Activated CD4-positive, alpha-beta T cell treated with anti-CD3 and anti-CD28 coated beads, Interleukin-2, amount 50 U/mL, for 48 hours (primary cell): ENCODE data around the gene KLHDC1.
"Not testable (repeated sequence)": the region's sequence is repeated elsewhere in the genome, so short reads cannot be mapped to it uniquely, and the experiment has no call there.

ENCODE experiments used
- DNase-seq, 2 experiments: peaks; one replicate each; pipeline ENCODE4 v3.0.0-alpha.2; 2020

The KLHDC1 gene, protein sequence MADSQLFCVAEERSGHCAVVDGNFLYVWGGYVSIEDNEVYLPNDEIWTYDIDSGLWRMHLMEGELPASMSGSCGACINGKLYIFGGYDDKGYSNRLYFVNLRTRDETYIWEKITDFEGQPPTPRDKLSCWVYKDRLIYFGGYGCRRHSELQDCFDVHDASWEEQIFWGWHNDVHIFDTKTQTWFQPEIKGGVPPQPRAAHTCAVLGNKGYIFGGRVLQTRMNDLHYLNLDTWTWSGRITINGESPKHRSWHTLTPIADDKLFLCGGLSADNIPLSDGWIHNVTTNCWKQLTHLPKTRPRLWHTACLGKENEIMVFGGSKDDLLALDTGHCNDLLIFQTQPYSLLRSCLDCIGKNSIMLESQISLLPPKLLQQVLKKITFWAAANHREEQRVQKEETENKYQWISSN

DNA sequence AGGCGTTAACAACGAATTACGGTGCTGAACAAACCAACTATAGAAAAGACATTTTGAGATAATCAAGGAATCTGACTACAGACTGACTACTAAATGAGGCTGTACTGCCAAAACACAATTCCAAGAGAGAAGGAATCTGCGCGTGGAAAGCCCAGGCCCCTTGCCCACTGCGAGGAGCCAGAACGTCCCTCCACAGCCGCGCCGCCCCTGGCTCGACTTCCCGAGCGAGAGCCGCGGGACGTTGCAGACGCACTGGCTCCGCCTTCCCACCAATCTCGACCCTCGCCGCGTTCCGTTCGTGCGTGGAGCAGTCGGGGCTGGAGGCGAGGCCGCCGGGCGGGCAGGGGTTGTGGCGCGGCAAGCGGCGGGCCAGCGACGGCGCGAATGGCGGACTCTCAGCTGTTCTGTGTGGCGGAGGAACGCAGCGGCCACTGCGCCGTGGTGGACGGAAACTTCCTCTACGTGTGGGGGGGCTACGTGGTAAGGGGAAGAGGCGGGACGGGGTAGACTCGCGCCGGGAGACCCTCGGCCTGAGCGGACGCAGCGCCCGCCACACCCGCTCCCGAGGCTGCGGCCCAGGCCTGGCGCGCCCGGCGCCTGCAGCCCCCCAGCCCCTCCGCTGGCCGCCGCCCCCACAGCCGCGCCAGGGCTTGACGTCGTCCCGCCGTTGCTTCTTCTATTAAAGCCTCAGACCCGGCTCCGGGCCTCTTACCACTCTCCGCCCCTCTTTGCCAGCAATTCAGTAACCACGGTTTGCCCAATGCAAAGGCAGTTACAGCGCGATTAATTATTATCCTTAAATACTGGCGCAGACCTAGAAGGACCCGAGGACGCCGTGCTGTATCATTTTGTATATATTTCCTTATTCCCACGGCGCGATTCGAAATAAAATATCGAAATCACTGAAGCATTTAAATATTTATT, at the start of gene KLHDC1:
TSS of gene KLHDC1 (plus strand) at position 310 of the 924 bp plus-strand sequence. CDS start at position 385, 75 bp downstream.
- peak; percentile 76 to 80 for DNase-seq

DNA sequence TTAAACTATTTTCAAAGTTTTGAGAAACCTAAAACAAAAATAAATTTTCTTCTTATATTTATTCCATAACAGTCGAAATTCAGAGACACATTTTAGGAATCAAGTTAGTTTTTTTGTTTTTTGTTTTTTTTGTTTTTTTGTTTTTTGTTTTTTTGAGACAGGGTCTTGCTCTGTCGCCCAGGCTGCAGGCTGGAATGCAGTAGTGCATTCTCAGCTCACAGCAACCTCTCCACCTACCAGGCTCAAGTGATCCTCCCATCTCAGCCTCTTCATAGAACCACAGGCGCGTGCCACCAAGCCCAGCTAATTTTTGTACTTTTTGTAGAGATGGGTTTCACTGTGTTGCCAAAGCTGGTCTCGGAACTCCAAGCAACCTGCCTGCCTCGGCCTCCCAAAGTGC, 39.4 kb upstream of the KLHDC1 start:
- no peak for DNase-seq

DNA sequence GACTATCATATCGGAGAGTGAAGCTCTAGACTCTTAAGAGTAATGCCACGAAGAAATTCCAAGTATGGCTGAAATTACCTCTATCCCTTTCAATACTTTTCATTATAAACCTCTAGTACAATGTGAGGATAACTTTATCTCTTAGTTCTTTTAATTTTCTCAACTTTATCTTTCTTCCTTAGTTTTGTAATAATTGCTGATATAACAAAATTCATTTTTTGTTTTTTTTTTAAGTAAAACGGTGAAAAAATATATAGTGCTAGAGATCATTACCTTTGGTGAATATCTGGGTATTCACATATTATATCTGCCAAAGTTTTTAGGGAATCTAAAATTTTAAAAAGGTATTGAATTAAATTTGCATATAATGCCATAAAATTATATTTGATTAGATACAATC, 38.4 kb upstream of the KLHDC1 start:
- DNase-seq: no peak

DNA sequence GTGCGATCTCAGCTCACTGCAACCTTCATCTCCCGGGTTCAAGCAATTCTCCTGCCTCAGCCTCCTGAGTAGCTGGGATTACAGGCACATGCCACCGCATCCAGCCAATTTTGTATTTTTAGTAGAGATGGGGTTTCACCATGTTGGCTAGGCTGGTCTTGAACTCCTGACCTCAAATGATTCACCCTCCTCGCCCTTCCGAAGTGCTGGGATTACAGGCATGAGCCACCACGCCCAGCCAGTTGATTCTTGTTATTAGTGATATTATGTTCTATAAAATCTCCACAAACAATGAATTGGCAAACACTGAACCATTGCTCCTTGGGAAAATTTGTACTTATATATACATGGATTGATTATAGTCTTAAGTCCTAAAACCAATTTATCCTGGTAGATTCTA, 35.4 kb upstream of the KLHDC1 start:
- not testable (repeated sequence) for DNase-seq

DNA sequence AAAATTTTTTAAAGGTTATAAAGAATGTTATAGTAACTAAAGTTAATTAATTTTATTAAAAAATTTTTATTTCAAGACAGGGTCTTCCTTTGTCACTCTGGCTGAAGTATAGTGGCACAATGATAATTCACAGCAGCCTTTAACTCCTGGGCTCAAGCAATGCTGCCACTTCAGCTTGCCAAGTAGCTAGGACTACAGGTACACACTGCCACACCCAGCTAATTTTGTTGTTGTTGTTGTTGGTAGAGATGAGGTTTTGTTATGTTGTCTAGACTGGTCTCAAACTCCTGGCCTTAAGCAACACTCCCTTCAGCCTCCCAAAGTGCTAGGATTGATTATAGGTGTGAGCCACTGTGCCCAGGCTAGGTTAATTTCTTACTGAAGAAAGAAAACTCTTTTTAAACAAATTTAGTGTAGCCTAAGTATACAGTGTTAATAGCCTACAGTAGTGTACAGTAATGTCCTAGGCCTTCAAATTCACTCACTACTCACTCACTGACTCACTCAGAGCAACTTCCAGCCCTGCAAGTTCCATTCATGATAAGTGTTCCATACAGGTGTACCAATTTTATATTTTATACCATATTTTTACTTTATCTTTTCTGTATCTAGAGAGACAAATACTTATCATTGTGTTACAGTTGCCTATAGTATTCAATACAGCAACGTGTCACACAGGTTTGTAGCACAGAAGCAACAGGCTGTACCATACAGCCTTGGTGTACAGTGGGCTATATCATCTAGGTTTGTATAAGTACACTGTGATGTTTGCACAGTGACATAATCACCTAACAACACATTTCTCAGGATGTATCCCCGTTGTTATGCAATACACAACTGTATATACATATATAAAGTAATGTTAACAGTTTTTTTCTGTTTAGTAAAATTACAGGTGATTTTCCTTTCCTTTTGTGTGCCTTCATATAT, 33.1 kb upstream of the KLHDC1 start:
- no peak for DNase-seq

DNA sequence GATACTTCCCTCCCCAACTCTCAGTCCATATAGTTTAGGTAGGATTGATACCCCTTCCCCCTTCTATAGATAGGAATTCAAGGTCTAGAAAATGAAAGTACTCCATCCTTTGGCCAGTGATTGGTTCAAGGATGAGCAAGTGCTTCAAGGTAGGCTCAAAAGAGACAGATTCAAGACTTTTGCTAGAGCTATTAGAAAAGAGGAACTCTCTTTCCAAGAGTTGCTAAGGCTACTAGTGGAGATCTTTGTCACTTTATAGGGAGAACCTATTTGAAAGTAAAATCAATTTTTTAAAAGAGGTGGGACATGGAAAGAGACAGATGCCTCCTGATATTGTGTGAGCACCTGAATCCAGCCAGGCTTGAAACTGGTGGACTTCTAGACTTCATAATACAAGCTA, 22.4 kb upstream of the KLHDC1 start:
- DNase-seq: no peak

DNA sequence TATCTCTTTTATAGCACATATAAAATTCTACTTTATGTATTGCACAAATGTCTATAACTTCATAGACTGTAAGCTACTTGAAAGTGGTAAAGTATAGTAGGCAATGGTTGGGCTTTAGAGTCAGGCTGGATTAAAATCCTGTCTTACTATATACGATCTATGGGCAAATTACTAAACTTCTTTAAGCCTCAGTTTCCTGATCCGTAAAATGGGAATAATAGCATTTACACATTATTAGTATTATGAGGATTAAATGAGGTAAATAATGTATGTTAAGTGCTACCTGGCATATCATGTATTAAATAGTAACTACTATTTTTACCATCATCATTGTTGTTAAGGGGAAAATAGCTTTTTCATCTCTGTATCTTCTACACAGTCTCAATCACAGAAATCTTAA, 19.3 kb upstream of the KLHDC1 start:
- no peak for DNase-seq

DNA sequence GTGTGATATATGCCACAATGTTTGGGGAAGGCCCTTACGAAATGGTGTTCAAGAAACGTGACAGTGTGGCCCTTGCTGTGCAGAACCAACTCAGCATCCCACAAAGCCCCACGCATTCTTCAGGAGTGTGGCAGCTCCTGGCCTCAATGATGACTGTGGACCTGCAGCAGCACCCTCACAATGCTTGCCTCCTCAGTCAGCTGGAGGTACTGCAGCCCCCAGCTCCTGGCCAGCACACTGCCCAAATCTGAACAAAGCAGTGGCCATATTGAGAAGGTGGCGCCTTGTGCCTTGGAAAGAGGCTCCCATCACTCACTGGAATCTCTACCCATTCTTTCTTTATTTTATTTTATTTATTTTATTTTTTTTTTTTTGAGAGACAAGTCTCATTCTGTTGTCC, 15.3 kb upstream of the KLHDC1 start:
- no peak for DNase-seq

DNA sequence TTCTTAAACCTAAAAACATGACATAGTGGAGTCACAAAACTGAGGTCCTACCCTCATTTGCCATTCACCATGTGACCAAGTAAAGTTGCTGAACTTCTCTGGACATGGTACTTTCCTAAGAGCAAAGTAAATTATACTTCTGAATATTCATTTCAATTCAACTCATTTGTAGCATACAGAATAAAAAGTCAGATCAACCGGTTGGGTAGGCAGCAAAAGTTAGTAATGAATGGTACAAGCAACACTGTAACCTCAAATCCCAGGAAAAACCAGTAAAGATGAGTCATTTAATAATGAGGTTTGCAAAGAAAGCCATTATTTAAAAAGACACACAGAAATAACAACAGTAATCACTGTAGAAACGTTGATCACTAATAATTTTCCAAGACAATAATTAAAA, 13.6 kb upstream of the KLHDC1 start:
- DNase-seq: no peak

DNA sequence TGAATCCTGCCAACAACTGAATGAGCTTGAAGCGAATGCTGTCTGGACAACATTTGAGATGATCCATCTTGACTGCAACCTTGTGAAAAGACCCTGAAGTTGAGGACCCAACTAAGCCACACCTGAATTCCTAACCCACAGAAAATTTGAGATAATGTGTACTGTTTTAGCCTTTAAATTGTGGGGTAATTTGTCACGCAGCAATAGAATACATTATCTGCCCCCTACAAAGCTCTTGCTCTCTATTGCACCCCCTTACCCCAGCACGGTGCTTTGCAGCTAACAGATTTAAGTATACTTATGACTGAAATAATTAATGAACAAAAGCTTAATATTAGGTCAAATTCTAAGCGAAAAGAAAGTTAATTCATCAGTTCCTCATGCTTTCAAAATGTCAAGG, 6.5 kb upstream of the KLHDC1 start:
- DNase-seq: no peak

DNA sequence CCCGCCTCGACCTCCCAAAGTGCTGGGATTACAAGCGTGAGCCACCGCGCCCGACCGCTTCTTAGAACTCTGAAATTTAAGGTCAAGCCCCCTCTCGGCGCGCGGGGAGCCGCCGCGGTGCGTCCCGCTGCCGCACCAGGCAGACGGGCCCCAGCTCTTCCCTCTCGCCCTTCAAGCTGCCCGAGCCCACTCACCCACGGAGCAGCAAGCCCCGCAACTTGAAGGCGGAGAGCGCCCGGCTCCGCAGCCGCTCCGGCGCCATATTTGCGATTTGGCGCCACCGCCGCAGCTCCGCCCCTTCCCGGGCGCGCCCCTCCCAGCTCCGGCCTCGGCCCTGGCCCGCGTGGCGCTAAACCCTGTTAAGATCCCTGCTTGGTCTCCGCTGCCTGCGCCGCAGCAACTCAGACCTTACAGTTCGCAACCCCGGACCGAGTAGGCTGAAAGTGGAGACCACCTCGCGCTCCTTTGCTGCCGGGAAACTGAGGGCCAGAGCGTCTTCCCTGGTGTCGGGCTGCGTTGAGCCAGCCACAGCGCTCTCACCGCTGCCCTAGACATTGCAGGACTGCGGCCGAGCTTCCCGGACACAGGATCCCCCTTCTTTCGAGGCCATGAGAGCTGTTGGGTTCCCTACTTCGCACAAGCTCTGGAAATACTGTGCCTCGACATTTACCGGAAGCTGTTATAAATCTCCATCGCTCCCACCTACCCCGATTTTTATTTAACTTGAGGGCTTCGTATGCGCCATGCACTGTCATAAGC, 4.8 kb upstream of the KLHDC1 start, which contains the start of gene POLE2:
TSS of gene POLE2 (minus strand) at position 273 of the 759 bp plus-strand sequence. CDS start at position 262, 11 bp downstream.
- DNase-seq: peak; percentile 84 to 87

DNA sequence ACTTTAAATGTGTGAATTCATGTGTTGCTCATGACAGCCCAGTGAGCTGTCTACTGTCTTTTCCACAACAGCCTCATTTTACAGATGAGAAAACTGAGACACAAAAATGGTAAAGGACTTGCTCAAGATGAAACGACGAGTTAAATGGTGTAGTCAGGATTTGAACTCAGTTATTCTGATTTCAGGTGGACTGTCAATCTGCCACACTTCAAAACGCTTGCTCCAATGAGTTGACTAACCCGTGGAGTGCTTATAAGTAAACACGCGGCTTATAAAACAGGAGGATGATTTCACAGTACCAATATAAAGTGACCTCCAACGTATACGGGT, 4.3 kb upstream of the KLHDC1 start:
- no peak for DNase-seq

DNA sequence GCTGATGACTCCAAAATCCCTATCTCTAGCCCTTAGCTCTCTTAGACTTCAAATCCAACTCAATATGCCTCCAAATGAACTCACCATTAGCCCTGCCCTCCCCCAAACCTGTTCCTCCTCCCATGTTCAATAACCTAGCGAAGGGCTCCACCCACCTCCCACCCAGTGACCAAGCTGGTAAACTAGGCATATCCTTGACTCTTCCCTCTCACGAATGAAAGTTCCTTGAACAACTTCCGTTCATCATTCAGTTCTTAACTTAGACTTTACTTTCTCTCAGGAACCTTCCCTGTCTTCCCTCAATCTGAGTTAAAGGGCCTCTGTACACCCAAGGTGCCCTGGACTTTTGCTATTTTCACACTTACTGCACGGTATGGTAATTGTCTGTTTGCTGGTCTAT, 1.9 kb upstream of the KLHDC1 start:
- no peak for DNase-seq

DNA sequence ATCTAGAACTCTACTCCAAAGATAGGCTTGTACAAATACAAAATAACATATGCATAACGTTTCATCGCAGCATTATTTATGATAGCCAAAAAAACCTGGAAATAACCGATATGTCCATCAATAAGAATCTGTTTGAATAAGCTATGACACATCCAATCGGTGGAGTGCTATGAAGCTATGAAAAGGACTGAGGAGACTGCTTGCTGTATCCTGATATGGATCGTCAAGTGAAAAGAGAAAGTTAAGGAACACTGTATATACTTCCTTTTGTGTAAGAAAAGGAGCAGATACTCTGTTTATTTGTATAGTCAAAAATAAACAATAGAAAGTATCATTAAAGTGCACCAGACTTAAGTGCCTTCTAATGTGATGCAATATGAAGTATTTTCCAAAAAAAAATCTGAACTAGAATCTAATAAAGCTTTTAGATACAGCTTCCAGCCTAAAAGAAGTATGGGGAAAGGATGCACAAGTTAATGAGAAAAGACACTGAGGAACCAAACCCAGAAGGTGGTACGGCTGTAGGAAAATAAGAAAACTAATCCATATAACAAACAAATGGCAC, 645 bp upstream of the KLHDC1 start:
- no peak for DNase-seq

DNA sequence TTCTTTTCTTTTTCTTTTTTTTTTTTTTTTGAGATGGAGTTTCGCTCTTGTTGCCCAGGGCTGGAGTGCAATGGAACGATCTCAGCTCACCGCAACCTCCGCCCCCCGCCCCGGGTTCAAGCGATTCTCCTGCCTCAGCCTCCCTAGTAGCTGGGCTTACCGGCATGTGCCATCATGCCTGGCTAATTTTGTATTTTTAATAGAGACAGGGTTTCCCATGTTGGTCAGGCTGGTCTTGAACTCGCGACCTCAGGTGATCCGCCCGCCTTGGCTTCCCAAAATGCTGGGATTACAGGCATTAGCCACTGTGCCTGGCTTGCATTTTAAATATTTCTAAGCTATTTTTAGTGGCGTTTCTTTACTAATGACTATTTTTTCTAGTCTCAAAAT, 810 bp downstream of the KLHDC1 start:
- DNase-seq: peak; percentile 16 to 18

DNA sequence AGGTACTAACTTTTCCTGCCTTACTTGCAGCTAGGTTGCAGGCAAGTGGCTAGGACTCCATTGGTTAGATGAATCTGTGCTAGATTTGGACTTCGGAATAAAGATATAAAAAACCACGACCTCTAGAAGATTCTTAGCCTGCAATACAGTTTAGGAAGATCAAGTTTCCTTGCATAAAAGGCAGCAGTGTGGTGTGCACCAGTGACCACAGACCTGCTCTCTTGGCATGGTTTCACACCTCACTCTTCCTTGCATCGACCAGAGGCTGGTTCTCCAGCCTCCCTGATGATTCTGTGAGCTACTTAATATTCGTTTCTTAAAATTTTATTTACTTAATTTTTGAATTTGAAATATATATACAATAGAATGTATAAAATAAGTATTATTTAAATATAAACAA, 9.8 kb downstream of the KLHDC1 start:
- no peak for DNase-seq

DNA sequence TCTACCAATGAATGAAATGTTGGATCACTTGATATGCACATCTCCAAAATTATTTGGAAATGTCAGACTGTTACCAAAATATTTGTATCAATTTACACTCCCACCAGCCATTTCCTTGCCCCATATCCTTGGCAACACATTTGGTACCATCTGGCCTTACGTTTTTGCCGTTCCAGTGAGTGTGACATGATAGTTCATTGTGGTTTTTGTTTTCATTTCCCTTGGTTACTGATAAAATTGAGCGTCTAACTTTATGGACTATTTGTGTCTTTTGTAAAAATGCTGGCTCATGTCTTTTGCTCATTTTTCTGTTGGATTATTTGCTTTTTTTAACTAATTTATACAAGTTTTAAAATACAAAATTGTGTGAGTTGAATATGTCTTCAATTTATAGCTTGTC, 11.0 kb downstream of the KLHDC1 start:
- DNase-seq: no peak

DNA sequence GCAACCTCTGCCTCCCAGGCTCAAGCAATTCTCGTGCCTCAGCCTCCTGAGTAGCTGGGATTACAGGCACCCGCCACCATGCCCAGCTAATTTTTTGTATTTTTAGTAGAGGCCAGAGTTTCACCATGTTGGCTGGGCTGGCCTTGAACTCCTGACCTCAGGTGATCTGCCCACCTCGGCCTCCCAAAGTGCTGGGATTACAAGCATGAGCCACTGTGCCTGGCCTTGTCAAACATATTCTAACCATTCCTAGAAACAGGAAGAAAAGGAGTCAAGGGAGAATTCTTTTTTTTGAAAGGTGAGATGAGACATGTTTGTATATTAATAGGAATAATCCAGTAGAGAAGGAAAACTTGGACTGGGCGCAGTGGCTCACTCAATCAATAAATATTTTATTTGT, 11.6 kb downstream of the KLHDC1 start:
- not testable (repeated sequence) for DNase-seq

DNA sequence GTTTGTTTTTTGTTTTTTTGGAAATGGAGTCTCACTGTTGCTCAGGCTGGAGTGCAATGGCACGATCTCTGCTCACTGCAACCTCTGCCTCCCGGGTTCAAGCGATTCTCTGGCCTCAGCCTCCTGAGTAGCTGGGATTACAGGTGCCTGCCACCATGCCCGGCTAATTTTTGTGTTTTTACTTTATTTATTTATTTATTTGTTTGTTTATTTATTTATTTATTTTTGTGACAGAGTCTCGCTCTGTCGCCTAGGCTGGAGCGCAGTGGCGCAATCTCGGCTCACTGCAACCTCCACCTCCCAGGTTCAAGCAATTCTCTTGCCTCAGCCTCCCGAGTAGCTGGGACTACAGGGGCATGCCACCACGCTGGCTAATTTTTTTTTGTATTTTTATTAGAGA, 18.1 kb downstream of the KLHDC1 start:
- not testable (repeated sequence) for DNase-seq

DNA sequence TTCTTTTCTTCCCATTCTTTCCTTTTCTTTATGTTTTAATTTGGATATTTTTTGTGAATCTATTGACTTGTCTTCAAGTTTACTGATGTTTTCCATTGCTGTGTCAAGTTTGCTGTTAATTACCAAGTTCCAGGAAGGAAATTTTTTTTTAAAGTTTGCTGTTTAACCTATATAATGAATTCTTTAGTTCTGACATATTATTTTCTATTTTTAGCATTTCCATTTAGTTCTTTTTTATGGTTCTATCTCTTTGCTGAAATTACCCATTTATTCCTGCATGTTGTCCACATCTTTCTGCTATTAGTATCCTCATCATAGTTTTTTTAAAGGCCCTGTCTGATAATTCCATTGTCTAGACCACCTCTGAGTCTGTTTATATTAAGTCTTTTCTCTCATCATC, 27.8 kb downstream of the KLHDC1 start:
- DNase-seq: no peak

DNA sequence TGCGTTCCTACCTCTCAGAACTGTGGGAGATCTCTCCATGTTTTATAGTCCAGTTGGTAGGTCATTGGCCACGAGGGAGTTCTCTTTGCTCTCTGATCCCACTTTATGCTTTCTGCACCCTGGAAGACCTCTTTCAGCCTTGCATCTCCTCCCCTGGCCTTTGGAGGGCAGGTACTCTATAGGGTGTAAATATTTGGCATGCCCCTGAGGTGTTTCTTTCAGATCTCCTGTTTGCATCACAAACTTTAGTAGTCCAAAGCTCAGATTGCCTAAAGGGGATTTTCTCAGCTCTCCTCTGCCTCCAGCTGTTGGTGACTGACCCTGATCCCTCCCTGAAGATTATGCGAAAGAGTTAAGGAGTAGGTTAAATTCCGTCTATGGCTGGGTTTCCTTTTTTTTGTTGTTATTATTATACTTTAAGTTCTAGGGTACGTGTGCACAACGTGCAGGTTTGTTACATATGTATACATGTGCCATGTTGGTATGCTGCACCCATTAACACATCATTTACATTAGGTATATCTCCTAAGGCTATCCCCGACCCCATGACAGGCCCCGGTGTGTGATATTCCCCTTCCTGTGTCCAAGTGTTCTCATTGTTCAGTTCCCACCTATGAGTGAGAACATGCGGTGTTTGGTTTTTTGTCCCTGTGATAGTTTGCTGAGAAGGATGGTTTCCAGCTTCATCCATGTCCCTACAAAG, 29.0 kb downstream of the KLHDC1 start:
- not testable (repeated sequence) for DNase-seq
